Activated CD8-positive, alpha-beta memory T cell treated with anti-CD3 and anti-CD28 coated beads for 36 hours (primary cell): ENCODE data around the gene VIPR1. TPM values are rescaled to one million over a fixed set of nuclear protein-coding genes. Genes with fewer than 3 reads are reported as not detected.

Source experiments
- CTCF ChIA-PET: fragments of 350-600 bp; sonication (Branson Sonifier 250); formaldehyde crosslinking; loops from one replicate; lab custom pipeline; 2021; ENCODE audit warnings: antibody characterized with exemption; lab: Charles Lee
- POLR2A ChIA-PET: fragments of 350-600 bp; sonication (Branson Sonifier 250); formaldehyde crosslinking; loops from one replicate; lab custom pipeline; 2021; ENCODE audit warnings: antibody characterized with exemption; lab: Charles Lee
- total RNA-seq, 2 experiments: library from RNA; stranded (reverse); gene quantifications; one replicate each; pipeline ENCODE4 v1.2.3, GENCODE V29; 2021

The VIPR1 gene
- total RNA-seq, 2 experiments from 2014 or later: 2.8 to 3.3 TPM

DNA sequence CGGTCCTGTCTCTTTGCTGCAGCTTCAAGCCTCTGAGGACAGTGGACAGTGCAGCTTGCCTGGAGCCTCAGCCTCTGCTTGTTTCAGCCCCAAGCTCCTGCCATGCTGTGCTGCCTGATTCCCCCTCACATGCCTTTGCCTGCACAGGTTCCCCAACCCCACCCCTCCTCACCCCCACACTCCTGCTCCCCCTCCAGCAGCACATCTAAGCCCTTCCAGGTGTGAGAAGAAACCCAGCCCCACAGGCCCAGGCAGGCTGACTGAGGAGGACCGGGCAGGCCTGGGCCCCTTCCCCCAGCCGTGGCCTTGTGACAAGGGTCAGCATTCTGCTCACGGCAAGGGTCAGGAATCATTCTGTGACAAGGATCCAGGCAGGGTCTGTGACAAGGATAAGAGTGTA is 22.8 kb downstream of the VIPR1 start:
- CTCF ChIA-PET: no interaction called here
- POLR2A ChIA-PET: no interaction called here

- CTCF ChIA-PET: interaction anchor here (1.3 to 1.6 kb wide), 3 partner anchors 10 to 21 kb away, joined by 3 to 5 read pairs (median 5); no protein-coding TSS in a partner anchor
Measured at GRCh38 chr3:42525736-42526345, 23.4 kb downstream of the VIPR1 start.

DNA sequence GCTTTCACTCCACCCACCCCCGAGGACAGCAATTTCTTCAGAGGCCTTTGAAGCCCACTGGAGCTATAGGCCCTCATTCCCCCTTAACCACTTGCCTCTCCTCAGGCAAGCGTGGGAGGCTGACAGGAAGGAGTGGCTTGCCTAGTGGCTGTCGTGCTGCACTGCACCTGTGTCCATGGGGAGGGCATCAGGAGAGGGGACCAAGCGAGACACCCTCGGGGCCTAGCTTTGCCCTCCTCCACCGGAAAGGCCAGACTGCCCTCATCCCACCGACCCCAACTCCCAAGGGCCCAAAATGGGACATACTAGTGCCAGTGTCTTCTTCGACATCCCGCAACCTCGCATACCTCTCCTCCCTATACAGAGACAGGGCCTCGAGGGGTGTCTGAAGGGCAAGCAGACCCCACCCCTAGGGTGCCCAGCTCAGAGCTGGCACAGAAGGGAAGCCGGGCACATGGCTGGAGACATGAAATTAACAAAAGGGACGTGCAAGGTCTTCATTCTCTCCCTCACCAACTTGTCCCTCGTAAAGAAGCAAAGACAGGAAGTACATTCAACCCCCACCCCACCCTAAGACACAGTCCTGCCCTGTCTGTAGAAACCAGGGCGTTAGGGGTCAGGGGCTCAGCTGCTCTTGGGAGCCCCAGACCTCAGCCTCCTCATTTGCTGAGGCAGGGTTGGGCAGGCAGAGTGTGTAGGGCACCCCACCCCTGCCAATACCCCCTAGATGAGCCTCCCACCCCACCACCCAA is 24.3 kb downstream of the VIPR1 start:
- CTCF ChIA-PET: interaction anchor here (0.6 to 1.6 kb wide), 5 partner anchors 9 to 316 kb away, joined by 3 to 5 read pairs (median 3); no protein-coding TSS in a partner anchor
- POLR2A ChIA-PET: interaction anchor here (0.6 kb wide), 1 partner anchor 476 kb away, joined by 5 read pairs; no protein-coding TSS in a partner anchor

More at GRCh38 chr3:42525736-42526345, 23.4 kb downstream of the VIPR1 start:
- POLR2A ChIA-PET: no interaction called here

DNA sequence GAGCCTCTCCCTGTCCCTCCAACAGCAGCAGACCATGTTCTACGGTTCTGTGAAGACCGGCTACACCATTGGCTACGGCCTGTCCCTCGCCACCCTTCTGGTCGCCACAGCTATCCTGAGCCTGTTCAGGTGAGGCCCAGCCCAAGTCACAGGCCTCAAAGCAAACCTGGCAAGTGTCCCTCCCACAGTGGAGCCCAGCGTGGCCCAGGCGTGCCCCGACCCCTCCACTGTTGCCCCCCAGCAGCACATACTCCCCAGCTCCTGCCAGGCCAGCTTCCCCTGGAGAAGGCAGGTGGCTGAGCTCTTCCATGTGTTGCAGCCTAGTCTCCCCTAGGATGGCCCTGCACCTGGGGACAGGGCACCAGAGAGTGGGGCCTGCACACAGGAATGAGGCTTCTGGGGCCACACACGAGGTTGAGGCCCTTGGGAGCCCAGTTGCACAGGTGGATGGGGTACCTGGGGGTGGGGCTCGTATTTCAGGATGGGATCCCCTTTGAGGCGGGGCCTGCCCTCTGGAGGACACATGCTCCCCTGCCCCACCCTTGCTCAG is 25.0 kb downstream of the VIPR1 start:
- ChIA-PET POLR2A (no interaction called here), CTCF (interaction anchor here (0.6 to 1.6 kb wide), 5 partner anchors 9 to 317 kb away, joined by 3 to 5 read pairs (median 3); no protein-coding TSS in a partner anchor)

GRCh38 chr3:42529468-42529867 is 27.0 kb downstream of the VIPR1 start:
- CTCF ChIA-PET: no interaction called here
- POLR2A ChIA-PET: no interaction called here

- POLR2A ChIA-PET: no interaction called here
- CTCF ChIA-PET: no interaction called here
Measured at GRCh38 chr3:42530073-42530472, 27.6 kb downstream of the VIPR1 start.

DNA sequence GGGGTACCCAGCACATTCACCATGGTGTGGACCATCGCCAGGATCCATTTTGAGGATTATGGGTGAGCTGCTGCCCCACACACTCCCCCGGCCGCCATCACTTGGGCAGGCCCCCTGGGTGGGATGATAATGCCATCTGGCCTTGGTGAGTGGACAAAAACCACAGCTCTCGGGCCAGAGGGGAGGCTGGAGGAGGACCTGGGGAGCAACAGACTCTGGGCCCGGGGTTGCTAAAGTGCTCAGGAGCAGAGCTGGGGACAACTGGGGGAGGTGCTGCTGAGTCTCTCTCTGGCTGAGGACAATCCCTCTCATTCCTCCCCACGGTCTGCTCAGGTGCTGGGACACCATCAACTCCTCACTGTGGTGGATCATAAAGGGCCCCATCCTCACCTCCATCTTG is 29.0 kb downstream of the VIPR1 start:
- ChIA-PET CTCF (interaction anchor here (1.5 kb wide), 1 partner anchor 88 kb away, joined by 3 read pairs; no protein-coding TSS in a partner anchor), POLR2A (no interaction called here)

DNA sequence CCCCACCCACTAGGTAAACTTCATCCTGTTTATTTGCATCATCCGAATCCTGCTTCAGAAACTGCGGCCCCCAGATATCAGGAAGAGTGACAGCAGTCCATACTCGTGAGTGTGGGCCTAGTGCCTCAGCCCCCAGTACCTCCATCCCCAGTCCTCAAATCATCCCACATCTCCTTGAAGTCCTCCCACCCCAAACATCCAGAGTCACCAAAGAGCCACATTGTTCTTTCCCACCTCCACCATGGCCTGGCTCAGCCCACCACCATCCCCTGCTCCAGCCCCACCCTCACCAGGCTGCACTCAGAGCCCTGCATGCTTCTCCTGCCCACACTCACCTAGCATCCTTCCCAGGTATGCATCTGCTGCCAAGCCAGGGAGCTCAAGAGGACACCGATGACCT is 29.8 kb downstream of the VIPR1 start:
- POLR2A ChIA-PET: no interaction called here
- CTCF ChIA-PET: interaction anchor here (1.5 kb wide), 1 partner anchor 89 kb away, joined by 3 read pairs; no protein-coding TSS in a partner anchor

- ChIA-PET CTCF (interaction anchor here (1.1 kb wide), 1 partner anchor 31 kb away, joined by 4 read pairs; no protein-coding TSS in a partner anchor), POLR2A (no interaction called here)
Measured at GRCh38 chr3:42533161-42533897, 30.9 kb downstream of the VIPR1 start.

GRCh38 chr3:42535981-42536784 is 33.7 kb downstream of the VIPR1 start:
- CTCF ChIA-PET: interaction anchor here (0.9 to 4.0 kb wide), 4 partner anchors 9 to 289 kb away, joined by 3 to 26 read pairs (median 6); partner anchors contain the start of gene VIPR1
- POLR2A ChIA-PET: no interaction called here

GRCh38 chr3:42537350-42537749 is 34.9 kb downstream of the VIPR1 start:
- ChIA-PET POLR2A (no interaction called here), CTCF (interaction anchor here (3.0 to 4.0 kb wide), 2 partner anchors 8 to 35 kb away, joined by 8 to 26 read pairs; partner anchors contain the start of gene VIPR1)

DNA sequence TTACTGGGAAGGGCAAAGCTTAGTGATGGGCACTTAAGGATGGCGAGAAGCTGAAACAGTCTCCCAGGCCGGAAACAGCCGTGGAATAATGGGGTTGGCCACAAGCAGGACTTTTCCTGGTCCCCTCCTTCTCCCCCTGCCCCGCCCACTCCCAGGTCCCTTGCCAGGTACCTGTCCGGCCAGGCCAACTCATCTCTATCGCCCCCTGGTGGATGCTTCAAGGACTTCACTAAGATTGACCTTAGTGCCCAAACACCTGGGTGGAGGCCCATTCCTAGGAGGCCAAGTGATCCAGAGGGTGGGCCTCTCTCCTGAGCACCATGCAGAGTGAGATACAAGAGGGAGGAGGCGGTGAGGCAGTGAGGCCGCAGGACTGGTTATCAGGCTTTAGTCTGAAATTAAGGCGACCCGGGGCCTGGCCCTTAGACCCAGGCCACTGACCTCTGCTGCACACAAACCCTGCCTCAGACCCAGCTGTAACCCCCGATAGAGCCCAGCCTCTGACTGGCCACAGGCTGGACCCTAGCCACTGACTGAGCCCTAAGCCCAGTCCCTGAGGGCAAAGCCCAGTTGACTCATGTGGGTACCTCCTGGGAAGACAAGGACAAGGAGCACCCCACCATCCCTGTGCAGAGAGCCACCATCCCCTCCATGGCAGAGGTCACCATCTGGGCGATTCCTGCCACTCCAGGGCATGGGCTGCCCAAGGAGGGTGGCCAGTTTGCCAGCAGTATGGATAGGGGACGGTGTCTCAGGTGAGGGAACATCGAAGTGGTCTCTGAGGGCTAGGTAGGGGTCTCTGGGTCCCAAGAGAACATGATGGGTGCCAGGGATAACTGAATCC is 37.6 kb downstream of the VIPR1 start:
- CTCF ChIA-PET: interaction anchor here (0.7 to 1.6 kb wide), 3 partner anchors 13 to 63 kb away, joined by 3 to 10 read pairs (median 4); partner anchors contain the start of gene VIPR1
- POLR2A ChIA-PET: no interaction called here

GRCh38 chr3:42541079-42541478 is 38.6 kb downstream of the VIPR1 start:
- CTCF ChIA-PET: interaction anchor here (1.6 kb wide), 1 partner anchor 14 kb away, joined by 3 read pairs; no protein-coding TSS in a partner anchor
- POLR2A ChIA-PET: no interaction called here

DNA sequence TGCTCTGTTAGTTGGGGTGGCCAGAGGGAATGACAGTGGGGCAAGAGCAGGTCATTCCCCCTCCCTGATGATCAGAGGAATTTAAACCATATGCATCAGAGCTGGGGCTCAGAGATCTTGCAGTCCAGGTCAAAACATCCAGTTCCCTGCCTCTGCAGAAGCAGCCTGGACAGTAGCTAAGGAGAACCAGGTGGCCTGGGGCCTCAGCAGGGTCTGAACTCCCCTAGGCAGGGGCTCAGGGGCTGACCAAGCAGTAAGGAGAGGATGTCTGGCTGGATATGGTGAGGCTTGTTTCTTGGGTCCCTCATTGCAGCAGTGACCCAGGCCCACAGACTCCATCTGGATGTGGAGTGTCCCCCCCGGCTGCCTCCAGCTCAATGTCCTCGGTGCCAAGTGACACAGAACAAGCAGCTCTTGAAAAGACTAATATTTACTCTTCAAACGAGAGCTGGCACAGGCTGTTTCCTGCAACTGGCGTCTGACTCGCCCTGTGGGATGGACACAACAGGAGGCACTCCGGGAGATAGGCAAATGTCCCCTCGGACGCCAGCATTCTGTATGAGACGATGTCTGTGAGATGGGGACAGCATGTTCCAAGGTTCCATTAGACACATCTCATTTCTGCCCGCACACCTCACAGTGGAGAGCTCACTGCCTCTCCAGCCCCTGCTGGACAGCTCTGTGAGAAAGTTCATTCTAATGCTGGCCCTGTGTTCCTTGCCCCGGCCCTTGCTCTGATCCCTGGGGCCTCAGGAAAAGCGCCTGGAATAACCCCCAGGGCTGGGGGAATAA is 42.2 kb downstream of the VIPR1 start:
- CTCF ChIA-PET: interaction anchor here (0.9 to 2.2 kb wide), 3 partner anchors 8 to 43 kb away, joined by 3 to 8 read pairs (median 6); partner anchors contain the start of gene VIPR1
- POLR2A ChIA-PET: no interaction called here

DNA sequence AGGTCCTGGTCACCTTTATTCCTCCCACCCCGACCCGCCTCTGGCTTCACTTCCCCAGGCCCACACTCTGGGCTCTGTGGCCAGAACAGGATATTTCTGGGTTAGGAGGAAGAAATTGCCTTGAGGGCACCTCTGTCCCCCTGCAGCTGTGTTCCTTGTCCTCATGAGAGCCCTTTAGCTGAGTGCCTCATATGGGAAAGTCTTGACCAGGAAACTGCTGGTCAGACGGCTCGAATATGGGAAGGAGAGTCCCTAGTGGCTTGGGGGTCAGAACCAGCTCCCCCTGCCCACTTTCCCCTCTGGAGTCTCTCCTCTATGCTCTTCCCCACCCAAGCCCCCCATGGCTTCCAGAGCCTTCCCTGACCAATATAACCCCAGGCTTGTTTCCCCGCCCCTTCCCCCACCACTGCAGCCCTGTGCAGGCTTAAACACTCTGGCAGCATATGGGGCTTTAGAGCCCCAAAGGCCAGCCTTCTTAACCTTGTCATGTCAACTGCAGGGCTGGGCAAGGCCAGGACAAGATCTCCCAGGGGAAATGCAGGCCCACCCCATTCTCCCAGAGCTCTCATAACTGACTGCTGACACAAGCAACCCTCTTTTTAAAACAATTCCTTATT is 42.9 kb downstream of the VIPR1 start:
- ChIA-PET CTCF (interaction anchor here (0.9 to 2.2 kb wide), 3 partner anchors 9 to 44 kb away, joined by 3 to 8 read pairs (median 6); partner anchors contain the start of gene VIPR1), POLR2A (no interaction called here)

GRCh38 chr3:42546691-42547213 is 44.3 kb downstream of the VIPR1 start:
- ChIA-PET CTCF (interaction anchor here (0.9 to 1.9 kb wide), 8 partner anchors 9 to 298 kb away, joined by 3 to 8 read pairs (median 3); partner anchors contain the start of gene SEC22C), POLR2A (no interaction called here)
